ENCODE results near the gene HECA.
"Not testable (repeated sequence)": the region's sequence is repeated elsewhere in the genome, so short reads cannot be mapped to it uniquely, and the experiment has no call there.

HECA gene

GRCh38 chr6:139165324-139165723 is 30.4 kb downstream of the HECA start:
- no peak for DNase-seq

- no peak for DNase-seq
Observed at GRCh38 chr6:139166238-139166955, 31.5 kb downstream of the HECA start.

GRCh38 chr6:139166956-139167313 is 32.1 kb downstream of the HECA start:
- DNase-seq, result no peak

- no peak for DNase-seq
Observed at GRCh38 chr6:139172151-139172550, 37.3 kb downstream of the HECA start.

GRCh38 chr6:139172567-139172966 is 37.7 kb downstream of the HECA start:
- no peak for DNase-seq

- DNase-seq, result no peak
Observed at GRCh38 chr6:139173172-139173571, 38.3 kb downstream of the HECA start.

- no peak for DNase-seq
Observed at GRCh38 chr6:139173822-139174221, 38.9 kb downstream of the HECA start.

- no peak for DNase-seq
Observed at GRCh38 chr6:139174961-139175360, 40.1 kb downstream of the HECA start.

GRCh38 chr6:139175389-139175948 is 40.6 kb downstream of the HECA start:
- DNase-seq, result no peak

GRCh38 chr6:139181236-139181635 is 46.4 kb downstream of the HECA start:
- no peak for DNase-seq

GRCh38 chr6:139184047-139184446 is 49.2 kb downstream of the HECA start:
- no peak for DNase-seq

GRCh38 chr6:139184459-139184858 is 49.6 kb downstream of the HECA start:
- DNase-seq, result no peak

GRCh38 chr6:139186242-139186641 is 51.4 kb downstream of the HECA start:
- no peak for DNase-seq

- no peak for DNase-seq
Observed at GRCh38 chr6:139186692-139187091, 51.8 kb downstream of the HECA start.

GRCh38 chr6:139187489-139187888 is 52.6 kb downstream of the HECA start:
- peak; percentile 13 for DNase-seq

- DNase-seq, result no peak
Observed at GRCh38 chr6:139189665-139190064, 54.8 kb downstream of the HECA start.

- DNase-seq, result no peak
Observed at GRCh38 chr6:139194740-139195139, 59.9 kb downstream of the HECA start.

- DNase-seq, result no peak
Observed at GRCh38 chr6:139198529-139199288, 63.8 kb downstream of the HECA start.

GRCh38 chr6:139201378-139201777 is 66.5 kb downstream of the HECA start:
- DNase-seq, result no peak

- no peak for DNase-seq
Observed at GRCh38 chr6:139204978-139205377, 70.1 kb downstream of the HECA start.

GRCh38 chr6:139205843-139206242 is 71.0 kb downstream of the HECA start:
- no peak for DNase-seq

GRCh38 chr6:139210766-139211165 is 75.9 kb downstream of the HECA start:
- DNase-seq, result not testable (repeated sequence)

- DNase-seq, result not testable (repeated sequence)
Observed at GRCh38 chr6:139212460-139212859, 77.6 kb downstream of the HECA start.

- peak; percentile 68 for DNase-seq
Observed at GRCh38 chr6:139219271-139219729, 84.4 kb downstream of the HECA start.

All from NCI-H1417 treated with DMSO at 0.1 percent for 48 hours (cell line).